NCI-H82 treated with DMSO at 0.1 percent for 48 hours (cell line): ENCODE results near the gene PPM1F.

Experiments used
- DNase-seq: peaks from one replicate; lab custom pipeline; 2025; ENCODE audit not compliant: unreplicated experiment; lab: John Stamatoyannopoulos, UW

Gene PPM1F

DNA sequence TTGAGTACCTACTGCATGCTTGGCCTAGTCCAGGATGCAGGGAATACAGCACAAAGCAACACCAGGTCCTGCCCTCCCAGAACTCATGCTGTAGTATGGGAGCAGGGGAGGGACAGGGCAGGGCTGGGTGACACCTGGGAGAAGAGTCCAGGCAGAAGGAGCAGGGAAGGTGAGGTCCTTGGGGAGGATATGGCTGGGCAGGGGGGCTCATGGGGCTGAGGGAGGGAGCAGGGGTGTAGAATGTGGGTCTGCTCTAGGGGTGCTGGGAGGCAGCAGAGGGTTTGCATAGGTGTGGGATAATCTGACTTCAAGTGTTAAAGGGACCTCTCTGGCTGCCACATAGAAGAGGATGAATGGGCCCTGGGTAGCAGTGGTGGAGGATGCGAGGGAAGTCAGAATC lies 25.2 kb upstream of the PPM1F start:
- DNase-seq, result no peak

DNA sequence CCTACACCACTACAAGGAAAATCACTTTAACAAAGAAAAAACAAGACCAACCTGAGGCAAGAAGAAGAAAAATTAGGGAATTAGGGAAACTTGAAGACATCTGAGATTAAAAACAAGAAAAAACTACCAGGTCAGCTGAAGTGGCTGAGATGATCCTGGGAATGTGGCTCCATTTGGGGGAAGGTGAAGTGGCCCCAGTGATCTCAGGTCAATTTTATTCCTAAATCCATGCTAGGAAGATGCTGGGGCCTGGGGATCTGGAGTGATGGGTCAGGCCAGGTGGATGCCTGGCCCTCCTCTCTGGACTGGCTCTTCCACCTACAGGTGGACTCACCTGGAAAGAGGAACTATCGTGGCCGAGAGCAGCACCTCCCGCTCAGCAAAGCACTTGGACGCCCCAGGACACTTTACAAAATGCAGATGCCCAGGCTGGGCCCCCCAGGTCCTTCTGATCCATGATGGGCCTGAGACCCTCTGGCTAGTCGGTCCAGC lies 23.3 kb upstream of the PPM1F start:
- no peak for DNase-seq

DNA sequence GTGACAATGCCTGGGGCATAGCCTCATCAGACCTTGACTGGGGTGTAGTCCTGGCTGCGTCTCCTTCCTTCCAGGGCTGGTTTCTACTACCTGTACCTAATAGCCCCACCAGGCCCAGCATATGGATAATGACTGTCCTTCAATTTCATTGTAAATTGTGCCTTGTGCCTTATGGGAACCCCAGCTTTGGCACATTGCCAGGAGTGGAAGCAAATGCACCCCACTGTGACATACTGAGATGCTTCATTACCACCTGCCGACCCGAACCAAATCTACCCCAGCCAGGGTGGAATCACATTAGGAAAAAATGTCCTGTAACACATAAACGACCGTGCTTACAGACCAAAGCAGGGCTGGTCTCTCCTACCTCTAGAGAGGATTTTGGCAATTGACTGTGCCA lies 22.6 kb upstream of the PPM1F start:
- no peak for DNase-seq

DNA sequence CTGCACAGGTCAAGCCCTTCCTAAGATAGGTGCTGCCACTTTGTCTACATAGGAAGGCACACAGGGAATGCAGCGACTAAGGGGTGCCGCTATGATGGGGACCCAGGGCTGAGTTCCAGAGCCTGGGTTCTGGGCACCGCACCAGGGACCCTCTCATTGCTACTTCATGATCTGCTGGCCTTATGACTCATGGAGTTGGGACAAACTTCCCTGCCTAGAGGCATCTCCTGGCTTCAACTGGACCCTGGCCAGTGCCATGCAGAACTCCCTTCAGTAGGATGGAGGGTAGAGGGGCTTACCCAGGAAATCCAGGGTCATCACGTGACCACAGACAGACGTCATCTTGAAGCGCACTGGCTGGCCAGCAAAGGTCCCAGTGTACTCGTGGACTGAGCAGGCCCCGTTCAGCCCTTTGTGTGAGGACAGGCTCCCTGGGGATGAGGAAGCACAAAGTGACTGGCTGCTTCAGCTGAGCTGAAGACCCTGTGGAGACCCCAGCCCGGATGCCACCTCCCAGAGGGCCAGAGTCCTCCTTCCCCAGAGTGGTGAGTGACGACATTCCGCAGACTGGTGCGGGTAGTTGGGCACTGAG lies 21.5 kb upstream of the PPM1F start:
- DNase-seq, result no peak

DNA sequence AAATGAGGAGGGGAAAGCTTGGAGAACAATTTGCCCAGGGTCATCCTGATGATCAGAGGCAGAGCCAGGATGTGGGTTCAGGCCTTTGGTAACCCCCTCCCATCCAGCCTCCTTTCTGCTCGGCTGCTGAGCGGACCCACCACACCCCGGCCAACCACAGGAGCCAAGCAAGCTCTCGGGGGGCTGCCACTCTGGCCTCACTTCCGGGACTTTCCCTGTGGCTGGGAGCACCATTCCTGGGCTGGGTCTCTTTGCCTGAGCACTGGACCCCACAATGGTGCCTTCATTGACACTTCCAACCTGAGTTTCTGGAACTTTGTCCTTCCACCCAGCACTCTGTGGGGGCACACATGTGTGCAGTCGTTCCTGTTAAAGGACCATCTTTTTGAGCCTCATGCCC lies 20.2 kb upstream of the PPM1F start:
- no peak for DNase-seq

DNA sequence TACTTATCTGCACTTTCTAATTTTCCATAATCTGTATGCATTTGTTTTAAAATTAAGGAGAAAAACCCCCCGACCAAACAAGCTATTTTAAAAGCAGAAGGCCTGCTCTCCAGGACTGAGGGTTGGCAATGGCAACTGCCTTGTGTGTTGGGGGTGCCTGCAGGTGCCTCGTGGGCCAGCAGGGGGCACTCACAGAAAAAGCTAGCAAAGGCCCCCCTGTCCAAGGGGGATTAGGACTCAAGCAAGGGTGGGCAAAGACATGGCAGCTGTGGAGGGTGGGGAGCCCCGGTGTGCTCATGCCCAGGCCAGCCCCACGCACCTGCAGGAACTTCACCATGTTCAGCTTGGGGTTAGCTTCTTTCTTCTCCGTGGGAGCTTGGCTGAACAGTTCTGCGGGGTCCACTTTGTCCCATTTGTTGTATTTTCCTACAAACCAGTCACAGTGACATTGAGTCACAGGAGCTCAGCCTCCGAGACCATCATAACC lies 19.7 kb upstream of the PPM1F start:
- no peak for DNase-seq

DNA sequence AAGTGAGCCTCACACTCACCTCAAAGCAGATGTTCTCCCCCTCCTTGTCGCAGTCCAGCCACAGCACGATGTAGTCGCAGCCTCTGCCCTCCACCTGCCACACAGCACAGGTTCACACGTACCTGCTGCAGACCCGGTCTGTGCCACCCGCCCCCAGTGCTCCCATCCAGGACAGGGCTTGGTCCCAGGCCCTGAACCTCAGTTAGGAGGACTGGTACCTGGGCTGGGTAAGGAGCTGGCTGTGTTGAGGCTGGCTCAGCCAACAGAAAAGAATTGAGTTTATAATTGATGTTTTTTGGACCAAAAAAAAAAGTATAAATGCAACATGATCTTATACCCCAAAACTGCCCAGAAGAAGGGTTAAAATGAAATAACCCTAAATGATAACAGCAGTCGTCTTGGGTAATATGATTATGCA lies 19.2 kb upstream of the PPM1F start:
- no peak for DNase-seq

DNA sequence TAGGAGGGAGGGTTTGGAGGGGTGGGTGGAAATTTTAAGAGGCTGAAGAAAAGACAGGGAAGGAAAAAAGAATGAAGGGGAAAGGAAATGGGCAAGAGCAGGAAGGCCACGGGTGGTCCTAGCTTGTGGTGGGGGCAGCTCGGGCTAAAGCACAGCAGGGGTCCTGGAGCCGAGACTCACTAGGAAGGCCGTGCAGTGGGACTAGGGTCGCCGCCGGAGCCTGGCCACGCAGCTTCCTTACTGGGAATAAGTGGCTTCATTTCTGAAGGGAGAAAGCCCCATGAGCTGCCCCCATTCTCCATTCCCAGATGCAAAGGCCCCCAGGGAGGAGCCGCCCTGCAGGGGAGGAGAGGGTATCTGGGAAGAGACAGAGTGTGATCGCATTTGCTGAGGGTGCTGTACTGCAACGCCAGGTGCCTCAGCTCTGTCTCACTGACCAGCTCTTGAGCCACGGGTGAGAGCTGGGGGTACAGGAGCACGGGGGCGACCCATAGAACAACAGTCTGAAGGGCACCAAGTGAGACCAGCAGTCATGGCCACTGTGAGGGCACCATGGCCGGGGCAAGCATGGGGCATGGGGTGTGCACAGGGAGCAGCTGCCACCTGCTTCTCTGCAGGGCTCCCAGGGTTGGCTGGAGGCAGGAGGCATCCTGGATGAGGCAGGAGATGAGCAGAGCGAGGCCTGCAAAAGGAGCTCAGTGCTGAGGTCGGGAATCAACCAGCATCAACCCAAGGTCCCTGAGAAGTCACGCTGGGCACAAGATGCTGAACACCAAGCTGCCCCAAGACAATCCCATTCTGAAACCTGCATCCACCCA lies 18.4 kb upstream of the PPM1F start:
- no peak for DNase-seq

DNA sequence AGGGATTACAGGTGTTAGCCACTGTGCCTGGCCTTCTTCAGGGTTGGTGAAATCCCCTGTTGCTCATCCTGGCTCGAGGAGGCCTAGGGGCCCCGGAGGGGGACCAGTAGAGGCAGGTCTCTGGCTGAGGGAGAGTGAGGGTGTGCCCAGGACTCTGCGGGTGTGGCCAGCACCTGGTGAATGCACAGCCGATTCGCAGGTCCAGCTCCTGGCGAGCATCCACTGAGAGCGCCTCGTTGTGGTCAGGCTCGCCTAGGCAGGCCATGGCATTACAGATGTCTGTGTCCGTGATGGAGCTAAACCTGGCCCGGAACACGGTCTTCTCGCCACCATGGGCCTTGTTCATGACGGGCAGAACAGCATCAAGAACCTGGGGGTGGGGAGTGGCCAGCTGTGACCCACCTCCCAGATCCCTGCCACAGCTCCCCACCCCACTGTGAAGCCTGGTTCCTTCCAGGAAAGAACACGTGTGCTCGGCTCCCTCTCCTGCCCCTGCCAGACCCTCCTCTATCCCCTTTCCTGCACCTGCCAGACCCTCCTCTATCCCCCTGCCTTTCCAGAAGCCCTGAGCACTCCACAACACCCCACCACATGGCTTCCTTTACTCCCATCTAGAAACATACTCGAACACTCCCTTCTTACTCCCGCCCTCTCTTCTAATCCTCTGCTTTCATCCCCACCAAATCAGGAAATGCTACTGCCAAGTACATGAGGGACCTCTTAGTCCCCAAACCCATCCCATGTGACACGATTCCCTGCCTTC lies 17.6 kb upstream of the PPM1F start:
- DNase-seq, result no peak

DNA sequence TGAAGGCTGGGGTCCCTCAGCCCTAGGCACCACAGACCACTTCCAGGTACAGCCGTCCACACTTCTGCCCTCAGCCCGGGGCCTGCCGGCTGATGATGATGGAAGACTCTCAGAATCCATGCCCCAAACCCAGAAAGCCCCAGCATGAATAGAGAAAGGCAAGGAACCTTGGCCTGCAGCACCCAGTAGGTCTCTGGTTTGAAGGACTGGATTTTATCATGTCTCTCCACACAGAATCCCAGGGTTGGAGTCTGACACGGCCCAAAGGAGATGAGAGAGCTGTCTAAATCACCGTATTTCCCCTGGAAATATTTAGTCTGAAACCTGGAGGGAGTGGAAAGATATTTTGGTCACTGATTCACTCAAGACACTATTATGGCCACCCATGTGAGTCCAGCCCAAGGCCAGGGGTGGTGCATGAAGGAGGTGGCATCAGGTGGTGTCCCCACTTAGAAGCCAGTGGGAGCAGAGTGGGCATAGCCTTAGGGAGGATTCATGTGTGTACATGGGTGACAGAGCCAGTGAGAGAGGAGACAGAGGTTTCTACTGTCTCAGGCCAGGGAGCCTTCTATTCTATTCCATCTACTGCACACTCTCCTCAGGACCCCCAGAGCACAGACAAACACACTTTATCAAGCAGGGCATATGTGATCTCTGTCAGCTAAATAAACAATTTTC lies 15.9 kb upstream of the PPM1F start:
- DNase-seq, result no peak

DNA sequence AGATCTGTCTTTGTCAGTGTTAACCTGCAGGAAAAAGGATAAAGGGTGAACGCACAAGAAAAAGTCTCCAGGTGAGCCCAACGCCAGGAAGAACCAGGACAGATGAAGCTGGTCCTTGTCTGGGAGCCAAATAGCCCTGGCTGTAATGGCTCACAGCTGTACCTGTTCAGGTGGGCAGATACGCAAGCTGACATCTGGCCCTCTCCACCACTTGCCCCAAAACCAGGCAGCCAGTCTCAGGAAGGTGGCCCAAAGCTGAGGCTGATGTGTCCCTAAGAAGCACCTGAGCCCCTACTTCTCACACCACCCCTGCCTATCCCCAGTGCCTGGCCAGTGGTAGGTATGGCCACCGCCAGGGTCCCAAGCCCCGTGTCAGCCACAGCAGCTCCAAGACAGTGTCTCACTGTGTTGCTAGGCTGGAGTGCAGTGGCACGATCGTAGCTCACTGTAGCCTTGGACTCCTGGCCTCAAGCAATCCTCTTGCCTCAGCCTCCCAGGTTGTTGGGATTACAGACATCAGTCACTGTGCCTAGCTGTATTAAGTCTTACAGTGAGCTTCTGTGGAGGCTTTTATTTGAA lies 15.1 kb upstream of the PPM1F start:
- DNase-seq, result no peak

DNA sequence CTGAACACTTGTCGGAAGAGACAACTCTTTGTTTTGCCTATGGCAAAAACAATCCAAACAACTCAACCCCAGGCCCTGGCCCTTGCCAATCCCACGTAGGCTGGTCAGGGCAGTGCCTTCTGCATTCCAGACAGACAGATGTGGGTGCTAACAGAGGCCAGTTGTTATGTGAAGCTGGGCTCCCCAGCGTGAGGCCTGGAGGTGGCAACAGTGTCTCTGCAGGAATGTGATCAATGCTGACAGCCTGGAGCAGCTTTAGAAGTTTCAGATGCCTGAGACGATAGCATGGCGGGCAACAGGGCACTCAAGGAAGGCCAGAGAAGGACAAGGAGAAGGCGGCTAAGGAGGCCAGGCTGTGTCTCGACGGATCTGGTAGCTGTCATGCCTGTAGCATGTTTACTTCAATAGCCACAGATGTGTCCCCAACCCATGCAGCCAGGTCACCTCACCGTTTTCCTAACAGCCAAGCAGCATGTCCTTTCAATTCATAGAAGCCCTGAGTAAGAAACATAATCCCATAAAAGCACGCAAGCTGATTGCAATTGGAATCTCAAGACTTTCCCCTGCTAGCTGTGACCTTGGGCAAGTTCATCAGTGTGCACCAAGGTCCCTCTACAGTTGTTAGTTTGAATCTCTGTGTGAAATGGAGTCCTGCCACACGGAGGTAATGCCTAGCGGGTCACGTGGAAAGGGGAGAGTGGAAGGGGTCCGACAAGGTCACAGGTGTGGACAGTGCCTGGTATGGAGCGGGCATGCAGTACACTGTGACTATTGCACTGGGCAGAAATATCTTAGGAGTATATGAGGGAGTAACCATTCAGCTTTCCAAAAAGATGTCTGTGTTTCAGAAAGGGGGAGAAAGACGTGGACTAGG lies 14.2 kb upstream of the PPM1F start:
- no peak for DNase-seq

DNA sequence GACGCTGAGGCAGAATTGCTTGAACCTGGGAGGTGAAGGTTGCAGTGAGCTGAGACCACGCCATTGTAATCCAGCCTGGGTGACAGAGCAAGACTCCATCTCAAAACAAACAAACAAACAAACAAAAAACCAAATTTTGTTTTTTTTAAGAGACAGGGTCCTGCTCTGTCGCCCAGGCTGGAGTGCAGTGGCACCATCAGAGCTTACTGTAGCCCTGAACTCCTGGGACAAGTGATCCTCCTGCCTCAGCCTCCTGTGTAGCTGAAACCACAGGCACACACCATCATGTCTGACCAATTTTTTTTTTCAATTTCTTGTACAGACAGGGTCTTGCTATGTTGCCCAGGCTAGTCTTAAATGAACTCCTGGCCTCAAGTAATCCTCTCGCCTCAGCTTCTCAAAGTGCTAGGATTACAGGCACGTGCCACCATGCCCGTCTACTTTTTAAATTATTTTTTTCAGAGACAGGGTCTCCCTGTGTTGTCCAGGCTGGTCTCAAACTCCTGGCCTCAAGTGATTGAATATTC lies 13.2 kb upstream of the PPM1F start:
- DNase-seq, result no peak

DNA sequence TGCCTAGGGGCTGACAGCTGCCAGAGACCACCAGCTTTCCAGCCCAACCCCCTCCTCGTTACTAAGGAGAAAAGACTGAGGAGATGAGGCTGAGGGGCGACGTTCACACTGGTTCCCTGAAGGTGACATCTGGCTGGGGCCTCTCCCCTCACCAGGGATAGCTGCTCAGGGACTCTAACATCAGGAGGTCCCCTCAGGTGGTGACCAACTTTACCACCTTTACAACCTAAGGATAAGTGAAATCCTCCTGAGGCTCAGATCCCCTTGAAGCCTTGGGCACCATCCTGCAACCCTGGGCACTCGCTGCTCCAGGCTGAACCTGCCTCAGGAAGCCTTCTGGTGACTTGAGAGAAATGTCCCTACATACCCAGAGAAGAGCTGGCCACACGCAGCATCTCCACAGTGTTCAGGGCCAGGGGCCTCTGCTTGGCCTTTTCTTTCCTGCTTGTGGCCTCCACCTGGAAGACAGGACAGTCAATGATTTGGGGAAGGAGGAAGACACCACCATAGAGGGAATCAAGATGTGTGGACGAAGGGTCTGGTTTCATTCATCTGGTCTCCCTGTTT lies 12.4 kb upstream of the PPM1F start:
- DNase-seq, result no peak

DNA sequence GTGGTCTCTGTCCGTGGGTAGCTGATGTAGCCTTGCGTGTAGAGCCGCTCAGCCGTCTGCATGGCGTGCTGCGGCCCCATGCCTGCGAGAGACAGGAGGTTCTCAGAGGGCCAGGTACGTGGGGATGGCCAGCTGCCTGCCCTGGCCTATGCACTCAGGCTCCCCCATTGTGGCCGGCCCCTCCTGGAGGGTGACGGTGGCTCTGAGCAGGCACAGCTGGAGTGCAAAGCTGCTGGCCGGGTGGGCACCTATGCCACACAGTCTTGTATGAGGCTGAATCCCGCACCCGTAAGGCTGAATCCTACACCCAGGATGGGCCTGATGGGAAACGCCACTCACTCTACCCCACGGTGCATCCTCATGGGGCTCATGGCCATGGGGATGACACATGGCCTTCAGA lies 11.6 kb upstream of the PPM1F start:
- no peak for DNase-seq

DNA sequence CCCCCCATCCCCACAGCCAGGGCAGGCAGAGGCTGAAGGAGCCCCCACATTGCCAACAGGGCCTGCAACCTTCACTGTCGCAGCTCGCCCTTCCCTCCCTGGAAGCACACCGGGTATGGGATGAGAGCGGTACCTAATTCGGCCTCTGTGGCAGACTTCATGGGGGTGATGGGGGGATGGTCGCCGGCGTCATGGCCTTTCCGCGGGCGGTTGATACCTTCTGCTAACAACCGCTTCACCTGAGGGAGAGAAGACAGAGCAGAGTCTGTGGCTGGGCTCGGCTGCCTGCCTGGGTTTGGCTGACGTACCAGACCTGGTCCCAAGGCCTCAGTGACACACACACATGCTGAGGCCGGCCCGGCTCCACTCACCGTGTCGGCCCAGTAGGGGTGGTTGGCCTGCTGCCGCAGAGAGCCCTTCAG lies 11.2 kb upstream of the PPM1F start:
- no peak for DNase-seq

DNA sequence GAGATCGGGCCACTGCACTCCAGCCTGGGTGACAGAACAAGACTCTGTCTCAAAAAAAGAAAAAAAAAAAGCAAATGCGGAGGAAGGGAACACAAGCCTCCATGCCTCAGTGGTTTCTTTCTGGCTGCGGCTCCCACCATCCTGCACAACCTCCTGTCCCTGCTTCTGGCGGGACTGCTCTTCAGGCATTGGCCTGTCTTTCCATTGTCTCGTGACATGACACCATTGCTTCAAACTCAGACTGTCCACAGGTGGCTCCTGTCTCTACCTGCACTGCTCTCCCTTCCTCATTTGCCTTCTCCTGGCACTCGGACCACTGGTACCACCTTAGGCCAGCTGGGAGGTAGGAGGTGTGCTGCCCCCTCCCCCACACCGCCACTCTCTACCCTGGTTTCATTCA lies 10.6 kb upstream of the PPM1F start:
- no peak for DNase-seq

DNA sequence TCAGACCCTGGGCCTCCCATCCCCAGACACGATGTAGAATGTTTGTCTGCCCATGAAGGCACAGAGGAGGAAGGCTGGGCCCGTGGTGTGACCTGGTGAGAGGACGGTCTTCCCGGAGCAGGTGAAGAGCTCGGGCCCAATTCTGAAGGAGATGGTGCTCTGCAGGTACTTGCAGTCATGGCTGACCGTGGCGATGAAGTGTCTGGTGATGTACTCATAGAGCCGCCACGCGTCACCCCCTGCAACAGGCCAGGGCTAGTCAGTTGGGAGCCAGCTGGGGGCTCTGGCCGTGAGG lies 10.0 kb upstream of the PPM1F start:
- DNase-seq, result no peak

DNA sequence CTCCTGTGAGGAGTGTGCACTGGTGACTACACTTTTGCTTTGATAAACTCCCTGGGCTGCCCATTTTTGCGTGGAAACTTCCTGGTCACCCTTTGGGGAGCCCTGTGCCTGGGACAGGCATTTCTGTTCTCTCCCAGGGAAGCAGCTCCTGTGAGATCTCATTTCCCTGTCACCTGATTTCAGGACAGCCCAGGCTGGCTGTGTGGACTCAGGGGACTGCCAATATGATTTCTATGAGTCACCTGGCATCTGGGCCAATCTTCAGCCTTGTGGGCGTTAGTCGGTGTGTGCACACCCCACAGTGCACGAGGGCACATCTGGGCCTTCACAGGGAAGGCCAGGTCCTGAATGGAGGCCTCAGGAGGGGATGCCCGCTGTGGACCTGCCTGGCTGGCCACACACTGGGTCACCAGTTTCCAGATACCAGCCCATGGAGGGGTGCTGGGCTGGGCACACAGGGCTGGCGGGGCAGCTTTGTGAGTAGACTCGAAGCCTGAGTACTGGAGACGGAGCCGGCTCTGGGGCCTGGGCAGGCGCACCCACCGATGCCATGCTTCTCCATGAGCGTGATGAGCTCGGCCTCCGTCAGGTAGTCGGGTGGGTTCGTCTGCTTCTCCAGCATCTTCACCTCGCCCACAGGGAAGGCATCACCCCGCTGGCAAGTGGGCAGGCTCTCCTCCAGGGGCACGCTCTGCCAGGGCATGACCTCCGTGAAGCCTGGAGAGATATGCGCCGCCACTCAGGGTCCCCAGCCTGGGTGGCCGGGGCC lies 9.4 kb upstream of the PPM1F start:
- DNase-seq, result no peak
